ENCODE results near the gene TLDC2. TPM values are rescaled to one million over a fixed set of nuclear protein-coding genes. Genes with fewer than 3 reads are reported as not detected.
"Not testable (repeated sequence)": the region's sequence is repeated elsewhere in the genome, so short reads cannot be mapped to it uniquely, and the experiment has no call there.

The TLDC2 gene
- total RNA-seq, 1 donor from 2014 or later: not detected

- DNase-seq (ENCODE audit: low spot score): no peak
- intact Hi-C loops (cut with DNase I): loop anchor here (10.0 kb wide), 2 partner anchors 260 to 400 kb away; partner anchors contain the start of gene RAB5IF
These were observed 10.7 kb upstream of the TLDC2 start for GRCh38 chr20:36865076-36865860.

DNA sequence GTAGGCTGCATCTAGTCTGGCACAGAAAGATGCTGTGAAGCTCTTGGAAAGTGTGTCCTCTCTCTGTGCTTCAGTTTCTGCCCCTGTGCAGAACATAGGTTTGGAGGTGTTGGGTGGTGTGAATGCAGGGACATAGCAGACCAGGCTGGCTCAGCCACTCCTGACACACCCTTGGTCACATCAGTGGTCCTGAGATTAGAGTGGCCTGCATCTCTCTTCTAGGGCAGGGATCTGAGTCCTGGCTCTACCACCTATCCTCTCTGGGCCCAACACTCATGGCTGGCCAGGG lies 10.1 kb upstream of the TLDC2 start:
- no peak for DNase-seq (ENCODE audit: low spot score)
- intact Hi-C loops (cut with DNase I): loop anchor here (10.0 kb wide), 2 partner anchors 261 to 401 kb away; partner anchors contain the start of gene RAB5IF

DNA sequence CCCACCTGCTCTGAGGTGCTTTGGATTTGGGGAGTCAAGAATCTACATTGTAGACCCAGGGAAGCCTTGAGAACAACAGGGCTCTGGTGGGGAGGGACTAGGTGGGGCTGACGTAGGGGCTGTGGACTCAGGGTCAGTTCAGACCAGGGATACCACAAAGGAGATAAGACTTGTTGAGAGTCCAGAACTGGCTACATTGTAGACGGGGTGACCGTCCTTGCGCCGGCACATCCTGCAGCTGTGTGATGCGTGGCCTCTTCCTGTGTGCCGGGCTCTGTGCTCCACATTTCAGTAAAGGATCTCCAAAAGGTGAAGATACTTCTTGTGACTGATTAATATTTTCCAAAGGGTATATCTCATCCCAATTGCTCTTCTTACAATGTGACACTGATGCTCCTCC lies 9.8 kb upstream of the TLDC2 start:
- intact Hi-C loops (cut with DNase I): loop anchor here (10.0 kb wide), 2 partner anchors 261 to 401 kb away; partner anchors contain the start of gene RAB5IF
- no peak for DNase-seq (ENCODE audit: low spot score)

GRCh38 chr20:36866681-36867495 lies 9.1 kb upstream of the TLDC2 start:
- no peak for DNase-seq (ENCODE audit: low spot score)
- intact Hi-C loops (cut with DNase I): loop anchor here (10.0 kb wide), 2 partner anchors 262 to 402 kb away; partner anchors contain the start of gene RAB5IF

GRCh38 chr20:36871640-36872570 lies 4.0 kb upstream of the TLDC2 start:
- DNase-seq (ENCODE audit: low spot score): no peak
- intact Hi-C loops (cut with DNase I): no loop called here

- intact Hi-C loops (cut with DNase I): no loop called here
- no peak for DNase-seq (ENCODE audit: low spot score)
These were observed 3.1 kb upstream of the TLDC2 start for GRCh38 chr20:36872852-36873251.

- no peak for DNase-seq (ENCODE audit: low spot score)
- intact Hi-C loops (cut with DNase I): no loop called here
These were observed 2.3 kb upstream of the TLDC2 start for GRCh38 chr20:36873498-36874189.

DNA sequence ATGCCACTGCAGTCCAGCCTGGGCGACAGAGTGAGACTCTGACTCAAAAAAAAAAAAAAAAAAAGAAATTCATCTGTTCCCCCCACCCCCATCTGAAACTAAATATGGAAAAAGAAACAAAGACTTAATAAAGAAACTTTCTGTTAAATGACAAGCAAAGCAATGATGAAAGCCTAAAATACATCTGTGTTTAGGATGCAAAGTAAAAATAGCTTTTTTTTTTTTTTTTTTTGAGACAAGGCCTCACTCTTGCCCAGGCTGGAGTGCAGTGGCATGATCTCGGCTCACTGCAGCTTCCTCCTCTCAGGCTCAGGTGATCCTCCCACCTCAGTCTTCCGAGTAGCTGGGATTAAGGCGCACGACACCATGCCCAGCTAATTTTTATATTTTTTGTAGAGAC lies 845 bp upstream of the TLDC2 start:
- DNase-seq (ENCODE audit: low spot score); intact Hi-C loops (cut with DNase I): not testable (repeated sequence)

- intact Hi-C loops (cut with DNase I): no loop called here
- no peak for DNase-seq (ENCODE audit: low spot score)
These were observed 515 bp downstream of the TLDC2 start for GRCh38 chr20:36876473-36876833.

- no peak for DNase-seq (ENCODE audit: low spot score)
- intact Hi-C loops (cut with DNase I): no loop called here
These were observed 3.0 kb downstream of the TLDC2 start for GRCh38 chr20:36878941-36879340.

DNA sequence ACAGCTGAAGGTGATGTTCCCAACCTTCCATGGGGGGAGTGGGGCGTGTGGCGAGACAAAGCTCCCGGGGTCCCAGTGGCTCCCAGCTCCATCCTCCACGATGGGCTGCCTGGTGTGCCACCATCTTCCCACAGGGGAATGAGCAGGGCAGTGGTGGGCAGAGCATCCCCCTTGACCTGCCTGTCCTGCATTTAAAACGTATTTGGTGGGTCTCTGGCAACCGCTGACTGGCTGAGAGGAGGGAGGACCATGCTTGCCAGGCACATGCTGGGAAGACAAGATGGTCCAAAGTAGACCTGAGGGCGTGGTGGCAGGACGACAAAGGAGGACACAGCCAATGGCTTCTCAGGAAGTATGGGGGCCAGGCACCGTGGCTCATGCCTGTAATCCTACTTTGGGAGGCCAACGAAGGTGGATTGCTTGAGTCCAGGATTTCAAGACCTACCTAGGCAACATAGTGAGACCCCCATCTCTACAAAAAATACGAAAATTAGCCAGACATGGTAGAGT lies 4.9 kb downstream of the TLDC2 start:
- DNase-seq (ENCODE audit: low spot score): no peak
- intact Hi-C loops (cut with DNase I): no loop called here

DNA sequence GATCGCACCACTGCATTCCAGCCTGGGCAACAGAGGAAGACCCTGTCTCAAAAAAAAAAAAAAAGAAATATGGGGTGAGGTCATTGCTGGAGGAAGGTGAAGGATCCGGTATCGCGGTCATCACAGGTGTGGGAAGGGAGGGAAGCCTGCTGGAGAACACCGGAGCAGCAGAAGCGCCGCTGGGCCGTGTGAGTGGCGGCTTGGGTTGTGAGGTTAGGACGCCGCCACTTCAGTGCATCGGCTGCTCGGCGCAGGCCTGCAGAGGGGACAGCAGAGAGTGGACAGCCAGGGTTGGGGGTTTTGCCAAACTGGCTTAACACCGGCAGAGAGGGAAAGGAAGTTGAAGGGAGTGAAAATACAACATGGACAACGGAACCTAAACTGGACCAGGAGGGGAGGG lies 5.4 kb downstream of the TLDC2 start:
- intact Hi-C loops (cut with DNase I): no loop called here

DNA sequence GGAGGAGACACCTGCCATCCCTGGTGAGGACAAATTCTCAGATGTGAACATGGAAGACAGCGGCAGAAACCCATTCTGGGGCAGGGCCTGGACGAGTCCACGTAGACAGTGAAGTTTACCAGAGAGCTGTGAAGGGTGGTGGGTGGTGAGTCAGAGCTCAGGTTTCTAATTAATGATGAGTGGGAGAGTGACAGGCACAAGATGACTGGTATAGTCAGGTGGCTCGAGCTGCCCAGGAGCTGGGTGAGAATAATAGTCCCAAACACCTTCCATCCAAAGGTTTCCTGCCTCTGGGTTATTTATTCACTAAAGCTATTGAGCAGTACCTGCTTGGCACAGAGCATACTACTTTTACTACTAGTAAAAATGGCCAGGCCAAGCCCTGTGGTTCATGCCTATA lies 6.0 kb downstream of the TLDC2 start:
- DNase-seq (ENCODE audit: low spot score): no peak
- intact Hi-C loops (cut with DNase I): no loop called here

More for the DNA sequence above, 5.4 kb downstream of the TLDC2 start:
- no peak for DNase-seq (ENCODE audit: low spot score)

DNA sequence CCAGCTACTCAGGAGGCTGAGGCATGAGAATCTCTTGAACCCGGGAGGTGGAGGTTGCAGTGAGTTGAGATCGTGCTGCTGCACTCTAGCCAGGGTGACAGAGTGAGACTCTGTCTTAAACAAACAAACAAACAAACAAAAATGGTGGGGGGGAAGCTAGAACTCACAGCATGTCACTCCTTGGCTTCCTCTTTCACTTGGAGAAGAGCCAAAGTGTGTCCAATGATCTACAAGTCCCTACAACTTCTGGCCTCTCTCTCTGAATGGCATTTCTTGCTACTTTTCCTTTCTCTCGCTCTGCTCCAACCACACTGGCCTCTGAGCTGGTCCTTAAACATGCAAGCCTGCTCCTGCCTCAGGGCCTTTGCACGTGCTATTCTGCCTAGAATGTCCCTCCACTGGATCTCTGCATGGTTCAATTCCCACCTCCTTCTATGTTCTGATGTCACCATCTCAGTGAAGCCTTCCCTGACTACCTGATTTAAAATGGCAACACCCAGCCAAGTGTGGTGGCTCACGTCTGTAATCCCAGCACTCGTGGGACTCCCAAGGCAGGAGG lies 8.1 kb downstream of the TLDC2 start:
- intact Hi-C loops (cut with DNase I): no loop called here
- DNase-seq (ENCODE audit: low spot score): no peak

- intact Hi-C loops (cut with DNase I): loop anchor here (5.0 kb wide), 1 partner anchor 278 kb away; the partner anchor contains the start of gene RAB5IF
- no peak for DNase-seq (ENCODE audit: low spot score)
These were observed 9.4 kb downstream of the TLDC2 start for GRCh38 chr20:36885356-36885755.

GRCh38 chr20:36886859-36887751 lies 11.2 kb downstream of the TLDC2 start:
- intact Hi-C loops (cut with DNase I): loop anchor here (5.0 kb wide), 1 partner anchor 280 kb away; the partner anchor contains the start of gene RAB5IF
- peak; percentile 90 for DNase-seq (ENCODE audit: low spot score)

DNA sequence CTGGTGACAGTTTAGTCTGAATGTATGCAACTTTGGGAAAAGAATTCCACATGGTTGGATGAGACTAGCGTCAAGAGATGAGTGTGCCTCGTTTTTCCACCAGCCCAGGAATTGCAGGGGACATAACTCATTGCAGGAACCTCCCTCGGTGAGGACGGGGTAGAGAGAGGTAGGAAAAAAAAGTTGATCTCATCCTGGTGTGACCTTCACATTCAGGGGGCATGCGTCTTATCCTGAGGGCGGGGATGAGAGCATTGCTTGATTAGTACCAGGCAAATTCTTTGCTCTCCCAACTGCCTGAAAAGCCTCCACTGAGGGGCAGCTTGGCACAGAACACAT lies 11.8 kb downstream of the TLDC2 start:
- DNase-seq (ENCODE audit: low spot score): no peak
- intact Hi-C loops (cut with DNase I): loop anchor here (5.0 kb wide), 1 partner anchor 280 kb away; the partner anchor contains the start of gene RAB5IF

Measured in cardiac septum (tissue), 1 donor.